HG02973 (cell line): Measurements from ENCODE around the gene PSMD5.
"Not testable (repeated sequence)": the region's sequence is repeated elsewhere in the genome, so short reads cannot be mapped to it uniquely, and the experiment has no call there.

ENCODE experiments used
- ATAC-seq: cut with Tn5 transposase; IDR thresholded peaks from one replicate; pipeline ENCODE4 v1.9.1; 2021; ENCODE audit warnings: moderate library complexity; ENCODE audit not compliant: unreplicated experiment

The PSMD5 gene

DNA sequence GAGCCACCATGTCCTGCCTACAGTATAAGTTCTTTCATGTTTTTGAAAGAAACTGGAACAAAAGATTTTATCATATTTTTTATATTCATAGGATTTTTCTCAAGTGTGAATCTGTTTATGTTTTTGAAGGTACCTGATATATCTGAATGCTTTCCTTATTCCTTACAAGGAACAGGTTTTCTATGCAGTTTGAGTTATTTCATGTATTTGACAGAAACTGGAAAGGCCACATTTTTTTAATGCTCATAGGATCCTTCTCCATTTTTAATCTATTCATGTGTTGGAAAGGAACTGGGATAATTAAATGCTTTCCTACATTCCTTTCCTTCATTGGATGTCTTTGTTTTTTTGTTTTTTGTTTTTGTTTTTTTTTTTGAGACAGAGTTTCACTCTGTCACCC, 33.8 kb downstream of the PSMD5 start:
- no peak for ATAC-seq

DNA sequence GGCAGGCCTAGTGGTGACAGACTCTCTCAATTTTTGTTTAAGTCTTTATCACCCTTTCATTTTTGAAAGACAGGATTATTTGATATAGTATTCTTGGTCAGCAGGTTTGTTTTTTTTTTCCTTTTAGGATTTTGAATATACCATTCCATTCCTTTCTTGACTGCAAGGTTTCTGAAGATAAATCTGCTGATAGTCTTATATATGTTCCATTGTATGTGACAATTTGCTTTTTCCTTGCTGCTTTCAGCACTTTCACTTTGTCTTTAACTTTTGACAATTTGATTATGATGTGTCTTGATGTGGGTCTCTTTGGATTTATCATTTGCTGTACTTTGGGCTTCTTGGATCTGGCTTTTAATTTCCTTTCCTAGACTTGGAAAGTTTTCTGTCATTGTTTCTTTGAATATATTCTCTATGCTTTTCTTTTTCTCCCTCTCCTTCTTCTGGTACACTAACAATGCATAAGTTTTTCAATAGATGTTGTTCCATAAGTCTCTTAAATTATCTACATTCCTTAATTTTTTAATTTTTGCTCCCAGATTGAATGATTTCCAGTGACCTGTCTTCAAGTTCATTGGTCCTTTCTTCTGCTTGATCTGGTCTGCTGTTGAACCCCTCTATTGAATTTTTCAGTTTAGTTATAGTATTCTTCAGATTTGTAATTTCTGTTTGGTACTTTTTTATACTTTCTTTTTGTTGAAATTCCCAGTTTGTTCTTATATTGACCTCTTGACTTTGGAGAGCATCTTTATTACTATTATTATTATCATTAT, 34.9 kb downstream of the PSMD5 start:
- ATAC-seq: no peak

DNA sequence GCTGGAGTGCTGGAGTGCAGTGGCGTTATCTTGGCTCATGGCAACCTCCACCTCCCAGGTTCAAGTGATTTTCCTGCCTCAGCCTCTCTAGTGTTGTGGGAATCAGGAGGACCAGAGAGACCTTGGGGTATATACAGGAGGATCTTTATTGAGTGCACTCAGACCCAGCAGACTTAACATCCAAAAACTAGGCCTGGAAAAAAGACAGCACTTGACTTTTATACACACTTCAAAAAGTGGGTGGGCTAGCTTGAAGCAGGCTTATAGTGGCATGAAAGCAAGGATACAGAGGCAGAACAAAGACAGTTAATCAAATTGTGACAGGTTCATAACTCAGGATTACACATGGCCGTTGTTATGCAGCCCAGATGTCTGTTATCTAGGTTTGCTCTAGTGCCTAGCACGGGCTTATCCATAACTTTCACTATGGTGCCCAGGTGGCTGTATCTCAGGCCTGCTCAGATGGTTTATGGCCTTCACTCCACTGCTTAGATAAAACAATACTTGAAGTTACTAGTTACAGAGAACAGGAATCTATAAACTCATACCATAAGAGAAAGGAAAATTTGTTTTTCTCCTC, 37.8 kb downstream of the PSMD5 start:
- not testable (repeated sequence) for ATAC-seq

DNA sequence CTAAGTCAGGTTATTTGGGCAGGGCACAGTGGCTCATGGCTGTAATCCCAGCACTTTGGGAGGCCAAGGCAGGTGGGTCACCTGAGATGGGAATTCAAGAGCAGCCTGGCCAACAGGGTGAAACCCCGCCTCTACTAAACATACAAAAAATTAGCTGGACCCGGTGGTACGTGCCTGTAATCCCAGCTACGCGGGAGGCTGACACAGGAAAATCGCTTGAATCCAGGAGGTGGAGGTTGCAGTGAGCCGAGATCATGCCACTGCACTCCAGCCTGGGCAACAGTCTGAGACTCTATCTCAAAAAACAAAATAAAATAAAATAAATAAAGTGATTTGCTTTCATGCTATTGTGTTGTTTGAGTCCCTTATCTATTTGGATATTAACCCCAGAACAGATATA, 41.3 kb downstream of the PSMD5 start:
- no peak for ATAC-seq

DNA sequence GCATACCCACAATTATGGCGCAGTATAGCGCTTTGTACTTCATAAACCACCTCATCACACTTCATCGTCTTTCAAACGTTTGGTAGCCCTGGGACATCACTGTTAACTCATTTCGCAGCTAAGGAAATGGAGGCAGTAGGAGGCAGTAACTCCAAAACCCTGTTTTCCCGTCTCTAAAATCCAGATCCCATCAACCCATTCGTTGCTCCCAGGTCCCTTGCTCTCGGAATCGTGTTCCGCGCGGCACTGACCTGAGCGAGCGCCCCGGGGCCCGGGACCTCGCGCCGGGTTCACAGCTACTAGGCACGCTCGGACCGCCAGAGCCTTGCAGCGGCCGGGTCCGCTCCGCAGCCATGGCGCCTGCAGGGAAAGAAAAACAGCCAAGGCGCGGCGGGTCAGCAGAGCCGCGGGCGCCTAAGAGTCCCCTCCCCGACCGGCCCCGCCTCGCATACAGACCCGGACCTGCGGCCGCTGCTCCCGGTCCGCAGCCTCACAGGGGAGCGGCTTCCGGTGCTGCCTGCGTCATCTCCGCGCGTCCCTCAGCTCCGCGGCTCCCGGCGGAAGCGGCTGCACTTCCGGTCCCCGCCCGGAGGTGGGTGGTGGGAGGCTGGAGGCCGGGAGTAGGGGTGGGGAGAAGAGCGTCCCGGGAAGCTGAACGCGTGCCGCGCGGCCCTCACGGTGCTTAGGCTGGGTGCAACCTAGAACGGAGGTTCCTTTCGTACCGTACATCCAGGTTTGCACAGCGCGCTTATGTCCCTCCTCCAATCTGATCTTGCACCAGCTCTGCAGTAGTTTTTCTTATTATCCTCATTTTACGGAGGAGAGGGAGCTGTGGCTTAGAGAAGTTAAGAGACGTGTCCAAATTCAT, 49.6 kb downstream of the PSMD5 start, which contains the start of gene FBXW2:
Gene FBXW2, minus strand, starts transcription at position 519 of the 868 bp plus-strand sequence. CDS start 5,158 bp downstream, outside the sequence.
- peak; percentile 92 for ATAC-seq

DNA sequence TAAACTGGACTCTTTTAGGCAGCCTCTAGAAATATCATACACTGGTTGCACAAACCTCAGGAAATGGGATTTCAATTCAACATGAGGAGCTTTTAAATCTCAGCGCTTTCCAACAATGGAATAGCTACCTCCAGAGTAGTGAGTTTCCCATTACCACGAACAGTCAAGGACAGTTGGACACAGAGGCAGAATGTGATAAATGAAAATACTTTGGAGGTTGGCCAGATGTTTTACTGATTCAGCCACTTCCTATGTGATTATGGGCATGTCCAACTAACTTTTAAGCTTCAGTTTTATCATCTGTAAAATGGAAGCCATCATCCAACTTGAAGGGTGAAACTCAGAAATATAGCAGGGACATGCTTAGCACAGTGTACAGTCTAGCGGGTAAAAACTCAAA, 51.6 kb downstream of the PSMD5 start:
- ATAC-seq: no peak

DNA sequence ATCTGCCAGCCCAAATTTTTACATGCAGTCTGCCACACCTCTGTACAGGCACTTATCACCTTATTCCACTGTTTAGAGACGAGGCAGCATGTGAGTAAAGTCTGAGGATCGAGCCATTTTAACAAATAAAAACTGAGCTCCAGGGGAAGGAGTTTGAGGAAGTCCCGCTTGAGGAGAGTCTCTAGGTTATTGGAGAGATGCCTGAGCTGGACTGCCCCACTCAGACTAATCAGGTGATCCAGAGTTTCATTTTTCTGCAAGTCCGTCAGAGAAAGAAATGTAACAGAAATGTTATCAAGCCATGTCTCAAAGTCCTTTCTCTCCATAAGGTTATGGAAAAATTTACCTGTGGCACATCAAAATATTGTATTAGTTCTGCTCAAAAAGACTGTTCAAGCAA, 54.8 kb downstream of the PSMD5 start:
- no peak for ATAC-seq

DNA sequence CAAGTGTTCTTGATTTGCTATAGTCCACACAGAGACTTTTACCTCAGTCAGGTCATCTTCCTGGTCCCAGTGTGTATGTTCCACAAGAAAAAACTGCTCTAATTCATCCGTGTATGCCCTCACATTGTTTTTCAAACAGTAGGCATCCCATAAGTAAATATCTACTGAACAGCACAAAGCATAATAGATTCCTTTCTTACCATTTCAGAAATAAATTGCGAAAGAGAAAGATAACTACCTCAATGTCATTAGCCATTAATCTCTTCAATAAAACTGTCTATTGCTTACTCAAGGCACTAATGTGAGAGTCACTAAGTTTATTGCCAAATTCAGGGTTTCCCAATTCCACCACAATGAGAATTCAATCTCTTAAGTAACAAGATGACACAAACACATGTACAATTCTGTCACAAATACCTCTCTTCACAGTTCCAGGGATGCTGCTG, 59.1 kb downstream of the PSMD5 start:
- no peak for ATAC-seq

DNA sequence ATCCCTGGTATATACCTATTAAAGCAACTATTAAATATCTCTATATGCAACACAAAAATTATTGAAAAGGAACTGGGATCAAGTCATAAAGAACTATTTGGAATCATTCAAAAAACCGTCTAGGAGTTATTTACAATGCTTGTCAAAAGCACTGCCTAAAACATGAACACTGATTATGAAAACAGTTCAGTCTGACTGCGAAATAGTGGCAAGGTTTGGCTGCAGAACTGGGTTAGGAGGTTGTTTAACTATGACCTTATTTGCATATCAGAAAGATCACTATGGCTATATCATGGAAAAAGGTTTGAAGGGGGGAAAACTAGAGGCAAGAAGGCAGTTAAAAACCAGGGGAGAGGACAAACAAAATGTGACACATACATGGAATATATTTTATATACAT, 61.5 kb downstream of the PSMD5 start:
- ATAC-seq: no peak

DNA sequence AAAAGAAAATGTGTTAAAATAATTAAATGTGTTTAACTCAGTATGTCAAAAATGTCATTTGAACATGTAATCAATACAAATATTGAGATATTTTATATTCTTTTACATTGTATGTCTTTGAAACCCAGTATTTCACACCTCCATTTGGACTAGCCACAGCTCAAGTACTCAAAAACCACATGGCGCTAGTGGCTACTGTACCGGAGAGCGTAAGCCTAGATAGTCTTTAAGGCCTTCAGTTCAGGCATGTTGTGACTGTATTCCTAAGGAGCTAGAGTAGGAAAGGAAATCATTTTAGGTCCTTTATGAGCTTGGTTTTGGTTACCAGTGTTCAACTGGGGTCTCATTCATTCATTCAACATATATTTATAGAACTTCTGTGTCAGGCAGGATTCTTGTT, 62.4 kb downstream of the PSMD5 start:
- no peak for ATAC-seq

DNA sequence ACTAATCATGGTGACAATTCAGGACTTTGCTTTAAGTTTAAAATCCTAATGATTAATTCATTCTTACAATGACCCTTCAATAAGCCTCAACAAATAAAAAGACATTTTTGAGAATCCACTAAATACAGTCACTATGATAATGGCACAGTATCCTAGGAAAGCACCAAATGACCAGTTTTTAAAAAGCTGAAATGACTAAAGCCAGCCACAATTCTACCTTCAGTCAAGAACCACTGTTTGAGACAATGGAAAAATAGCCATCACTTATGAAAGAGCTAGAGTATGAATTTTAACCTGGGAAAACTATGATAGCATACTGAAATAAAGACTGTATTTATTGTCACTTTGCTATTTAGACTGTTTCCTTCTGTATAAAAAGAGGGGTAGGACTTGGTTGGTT, 63.5 kb downstream of the PSMD5 start:
- ATAC-seq: no peak

DNA sequence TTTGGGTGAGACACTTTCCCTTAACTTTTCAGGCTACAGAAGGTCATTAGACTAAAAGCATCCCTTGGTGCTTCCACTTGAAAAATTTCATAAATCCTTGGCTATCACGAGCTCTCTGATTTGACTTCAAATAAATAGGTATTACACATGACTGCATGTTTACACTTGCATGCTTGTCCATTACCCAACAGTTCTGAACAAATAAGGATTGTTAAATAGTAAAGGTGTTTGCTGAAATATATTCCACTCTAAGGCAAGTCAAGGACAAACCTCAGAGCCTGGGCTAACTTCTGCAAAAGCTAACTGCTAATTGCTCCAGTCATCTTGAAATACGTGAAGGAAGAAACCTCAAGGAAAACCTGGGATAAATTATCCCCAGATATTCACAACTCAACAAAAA, 64.0 kb downstream of the PSMD5 start:
- ATAC-seq: no peak

DNA sequence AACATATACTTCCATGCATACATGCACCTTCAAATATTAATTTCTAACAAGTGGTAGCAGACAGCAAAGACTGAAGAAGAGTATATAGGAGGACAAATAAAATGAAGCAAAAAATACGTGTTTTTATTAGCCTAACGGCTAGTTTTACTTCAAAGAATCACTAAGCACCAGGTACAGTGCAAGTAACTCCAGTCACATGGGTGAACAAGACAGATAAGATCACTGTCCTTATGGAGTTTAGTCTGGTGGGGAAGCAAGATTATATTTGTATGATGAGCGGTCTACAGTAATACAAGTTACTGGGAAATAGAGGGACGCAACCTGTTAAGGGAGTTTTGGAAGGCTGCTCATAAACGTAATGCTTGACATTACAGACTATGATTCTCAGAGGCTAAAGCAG, 65.5 kb downstream of the PSMD5 start:
- no peak for ATAC-seq

DNA sequence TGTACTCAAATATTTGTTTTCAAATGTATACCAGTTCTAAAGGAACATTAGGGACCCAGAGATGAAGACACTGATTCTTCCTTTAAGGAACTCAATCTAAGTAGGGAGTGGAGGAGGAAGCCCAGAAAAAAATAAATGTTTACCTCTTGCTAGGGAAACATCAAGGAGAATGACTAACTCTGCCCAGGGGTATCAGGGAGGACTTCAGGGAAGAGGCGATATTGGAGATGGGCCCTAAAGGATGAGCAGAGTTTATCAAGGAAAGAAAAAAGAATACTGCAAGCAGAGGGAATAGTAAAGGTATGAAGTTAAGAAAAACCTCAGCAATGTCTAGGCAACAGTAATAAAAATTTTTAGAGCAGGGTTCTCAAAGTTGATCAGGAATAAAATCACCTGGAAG, 65.9 kb downstream of the PSMD5 start:
- no peak for ATAC-seq

DNA sequence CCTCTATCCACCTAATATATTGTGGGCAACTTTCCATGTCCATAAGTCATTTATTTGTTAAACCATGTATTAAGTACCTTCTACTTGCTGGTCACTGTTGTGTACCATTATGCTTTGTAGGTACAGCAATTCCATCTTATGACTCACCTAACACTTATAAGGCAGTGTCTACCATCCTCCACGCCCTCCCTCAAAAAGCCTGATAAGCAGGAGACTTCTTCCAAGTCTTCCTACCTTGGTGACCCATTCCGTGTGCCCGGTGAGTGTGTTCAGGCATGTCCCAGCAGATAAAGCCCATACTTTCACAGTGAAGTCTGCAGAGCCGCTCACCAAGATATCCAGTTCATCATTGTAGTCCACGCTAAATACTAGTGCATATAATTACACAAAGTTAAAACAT, 66.9 kb downstream of the PSMD5 start:
- ATAC-seq: no peak

DNA sequence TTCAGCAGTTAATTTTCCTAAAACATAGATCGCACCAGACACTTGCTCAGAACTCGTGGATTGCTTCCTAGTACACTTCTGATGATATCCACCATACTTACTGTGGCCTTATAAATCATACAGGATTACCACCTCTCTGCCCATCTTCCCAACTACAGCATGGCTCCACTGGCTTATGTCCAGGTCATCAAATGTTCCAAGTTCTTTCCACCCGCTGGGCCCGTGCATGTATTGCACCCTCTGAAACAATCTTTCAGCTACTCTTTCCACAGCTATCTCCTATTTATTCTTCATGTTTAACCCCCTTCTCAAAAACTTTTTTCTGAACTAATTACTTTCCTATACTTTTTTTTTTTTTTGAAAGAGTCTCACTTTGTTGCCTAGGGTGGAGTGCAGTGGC, 68.0 kb downstream of the PSMD5 start:
- no peak for ATAC-seq

DNA sequence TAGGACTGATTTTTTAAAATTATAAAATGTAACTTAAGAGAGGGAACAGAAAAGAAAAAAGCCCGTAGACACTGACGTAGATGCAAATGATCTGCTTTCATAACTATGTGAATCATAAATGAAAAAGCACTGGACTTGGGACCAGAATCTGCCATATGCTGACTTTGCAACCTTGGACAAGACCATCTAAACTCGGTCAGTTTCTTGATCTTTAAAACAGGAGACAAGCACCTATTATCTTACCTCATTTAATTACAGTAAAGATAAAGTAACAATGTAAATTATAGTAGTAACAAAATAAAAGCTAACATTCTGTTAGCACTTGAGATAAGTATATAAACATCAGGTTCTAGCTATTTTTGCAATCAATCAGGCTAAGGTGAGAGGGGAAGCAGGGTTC, 69.5 kb downstream of the PSMD5 start:
- no peak for ATAC-seq

DNA sequence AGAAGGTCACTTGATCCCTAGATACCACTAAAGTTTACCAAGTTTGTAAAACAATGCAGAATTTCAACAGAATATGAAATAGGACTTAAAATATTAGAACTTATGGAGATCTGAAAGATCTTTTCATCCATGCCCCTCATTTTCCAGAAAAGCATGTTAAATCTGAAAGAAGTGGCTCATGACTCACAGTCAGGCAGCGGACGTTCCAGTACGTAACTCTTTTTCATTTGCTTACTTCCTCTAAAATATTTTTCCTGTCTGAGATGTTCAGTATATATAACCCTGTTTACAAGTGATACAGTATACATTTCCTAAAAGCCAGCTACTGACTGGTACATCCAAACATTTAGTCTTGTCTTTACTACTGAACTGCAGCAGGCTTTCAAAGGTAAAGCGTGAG, 71.8 kb downstream of the PSMD5 start:
- no peak for ATAC-seq

DNA sequence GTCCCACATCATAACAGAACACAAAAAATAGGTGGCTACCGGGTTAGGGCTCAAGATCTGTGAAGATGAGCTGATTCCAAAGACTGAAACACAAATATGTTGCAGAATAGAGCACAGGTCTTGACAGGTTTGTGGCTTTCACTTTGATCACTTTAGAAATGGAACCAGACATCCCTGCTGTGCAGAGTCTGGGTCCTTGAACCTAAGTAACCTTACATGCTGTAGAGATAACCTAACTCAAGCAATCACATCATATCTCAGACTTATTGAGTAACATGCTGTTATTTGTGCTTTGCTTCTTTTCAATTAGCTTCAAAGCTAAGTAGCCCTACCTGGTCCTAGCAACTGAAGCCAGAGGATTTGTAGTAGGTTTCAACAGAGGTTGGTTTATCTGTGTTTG, 73.8 kb downstream of the PSMD5 start:
- no peak for ATAC-seq

DNA sequence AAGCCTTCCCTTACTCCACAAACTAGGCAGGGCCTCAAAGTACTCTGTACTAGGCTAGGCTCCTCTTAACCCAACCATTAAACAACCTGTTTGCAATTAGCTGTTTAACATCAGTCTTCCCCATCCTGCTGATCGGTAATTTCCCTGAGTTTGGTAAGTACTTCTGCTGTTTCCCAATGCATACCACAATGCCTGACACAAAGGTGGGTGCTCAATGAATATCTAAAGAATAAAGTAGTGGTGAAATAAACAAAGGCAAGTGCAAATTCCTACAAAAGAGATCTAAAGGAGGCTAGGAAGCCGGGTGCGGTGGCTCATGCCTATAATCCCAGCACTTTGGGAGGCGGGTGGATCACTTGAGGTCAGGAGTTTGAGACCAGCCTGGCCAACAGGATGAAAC, 74.5 kb downstream of the PSMD5 start:
- ATAC-seq: no peak

DNA sequence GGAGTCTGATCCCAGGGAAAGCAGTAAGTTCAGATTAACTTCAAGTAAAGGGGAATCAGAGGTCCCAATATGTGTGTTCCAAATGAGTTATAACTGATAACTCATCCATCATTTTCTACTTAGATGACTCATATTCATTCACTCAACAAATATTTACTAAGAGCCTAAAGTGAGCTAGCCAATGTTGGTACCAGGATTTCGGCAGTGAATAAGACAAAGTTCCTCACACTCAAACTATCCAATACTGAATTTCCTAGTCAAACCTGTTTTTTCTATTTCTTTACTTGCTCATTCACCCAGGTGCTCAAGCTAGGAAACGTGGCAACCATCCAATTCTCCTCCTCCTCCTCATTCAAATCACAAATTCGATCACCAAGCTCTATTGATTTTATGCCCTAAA, 75.3 kb downstream of the PSMD5 start:
- ATAC-seq: no peak
